Tibial nerve (tissue), 4 donors: ENCODE measurements around the gene CDC6.

Experiments
- EP300 ChIP-seq, 2 donors: sonication (generic); formaldehyde crosslinking; IDR thresholded peaks; one replicate each; pipeline ENCODE4 v1.6.1; 2017; ENCODE audit warnings: antibody characterized with exemption in 2 of 2, mild to moderate bottlenecking in 1 of 2
- POLR2A ChIP-seq, 2 donors: fragments of 450-650 bp; IDR thresholded peaks; one replicate each; pipeline ENCODE4 v1.6.1; 2017; ENCODE audit warnings: antibody characterized with exemption in 2 of 2, mild to moderate bottlenecking in 2 of 2, moderate library complexity in 2 of 2
- TF ChIP-seq, protein P1 (sequence below), 5 experiments: fragments of 200-600 bp in 3 of 5; fragments of 450-650 bp in 2 of 5; sonication (generic) in 3 of 5; IDR thresholded peaks; one replicate each; pipeline ENCODE4 v1.5.1; 2016 to 2019; ENCODE audit warnings: antibody characterized with exemption in 5 of 5, mild to moderate bottlenecking in 3 of 5, moderate library complexity in 2 of 5

DNA sequence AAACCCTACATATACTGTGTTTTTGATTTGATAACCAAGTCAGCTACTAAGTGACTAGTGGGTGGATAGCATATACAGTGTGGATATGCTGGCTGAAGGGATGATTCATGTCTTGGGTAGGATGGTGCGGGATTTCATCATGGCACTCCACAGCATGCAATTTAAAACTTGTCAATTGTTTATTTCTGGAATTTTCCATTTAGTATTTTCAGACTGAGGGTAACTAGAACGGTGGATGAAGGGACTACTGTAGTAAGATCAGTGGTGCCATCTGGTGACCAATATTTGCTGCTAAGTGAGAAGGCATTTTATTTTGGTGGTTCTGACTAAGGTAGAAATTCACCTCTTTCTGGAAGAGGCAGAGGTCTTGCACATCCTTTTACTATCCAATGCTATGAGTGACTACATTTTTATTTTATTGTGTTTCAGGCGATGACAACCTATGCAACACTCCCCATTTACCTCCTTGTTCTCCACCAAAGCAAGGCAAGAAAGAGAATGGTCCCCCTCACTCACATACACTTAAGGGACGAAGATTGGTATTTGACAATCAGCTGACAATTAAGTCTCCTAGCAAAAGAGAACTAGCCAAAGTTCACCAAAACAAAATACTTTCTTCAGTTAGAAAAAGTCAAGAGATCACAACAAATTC, 3.1 kb downstream of the CDC6 start:
- TF ChIP-seq EP300 (IDR thresholded peaks at IDR 0.05) (no peak), POLR2A (IDR thresholded peaks at IDR 0.05) (no peak)
- TF ChIP-seq, protein P1, sequence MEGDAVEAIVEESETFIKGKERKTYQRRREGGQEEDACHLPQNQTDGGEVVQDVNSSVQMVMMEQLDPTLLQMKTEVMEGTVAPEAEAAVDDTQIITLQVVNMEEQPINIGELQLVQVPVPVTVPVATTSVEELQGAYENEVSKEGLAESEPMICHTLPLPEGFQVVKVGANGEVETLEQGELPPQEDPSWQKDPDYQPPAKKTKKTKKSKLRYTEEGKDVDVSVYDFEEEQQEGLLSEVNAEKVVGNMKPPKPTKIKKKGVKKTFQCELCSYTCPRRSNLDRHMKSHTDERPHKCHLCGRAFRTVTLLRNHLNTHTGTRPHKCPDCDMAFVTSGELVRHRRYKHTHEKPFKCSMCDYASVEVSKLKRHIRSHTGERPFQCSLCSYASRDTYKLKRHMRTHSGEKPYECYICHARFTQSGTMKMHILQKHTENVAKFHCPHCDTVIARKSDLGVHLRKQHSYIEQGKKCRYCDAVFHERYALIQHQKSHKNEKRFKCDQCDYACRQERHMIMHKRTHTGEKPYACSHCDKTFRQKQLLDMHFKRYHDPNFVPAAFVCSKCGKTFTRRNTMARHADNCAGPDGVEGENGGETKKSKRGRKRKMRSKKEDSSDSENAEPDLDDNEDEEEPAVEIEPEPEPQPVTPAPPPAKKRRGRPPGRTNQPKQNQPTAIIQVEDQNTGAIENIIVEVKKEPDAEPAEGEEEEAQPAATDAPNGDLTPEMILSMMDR (IDR thresholded peaks at IDR 0.05): peak; percentile 35 to 73 (median 49)
